GM21360 (cell line): Measurements from ENCODE around the gene DYRK1A.

Experiments
- ATAC-seq: cut with Tn5 transposase; IDR thresholded peaks from one replicate; pipeline ENCODE4 v1.9.1; 2021; ENCODE audit warnings: mild to moderate bottlenecking, moderate library complexity; ENCODE audit not compliant: unreplicated experiment

Gene DYRK1A

GRCh38 chr21:37443683-37444082, 77.1 kb downstream of the DYRK1A start:
- no peak for ATAC-seq

GRCh38 chr21:37445228-37445627, 78.7 kb downstream of the DYRK1A start:
- ATAC-seq, result no peak

GRCh38 chr21:37446552-37446951, 80.0 kb downstream of the DYRK1A start:
- no peak for ATAC-seq

GRCh38 chr21:37447288-37447936, 80.8 kb downstream of the DYRK1A start:
- ATAC-seq, result no peak

- no peak for ATAC-seq
These were observed 82.8 kb downstream of the DYRK1A start for GRCh38 chr21:37449302-37449937.

GRCh38 chr21:37450445-37450941, 83.9 kb downstream of the DYRK1A start:
- ATAC-seq, result no peak

GRCh38 chr21:37451446-37451845, 84.9 kb downstream of the DYRK1A start:
- ATAC-seq, result no peak

GRCh38 chr21:37452227-37452626, 85.7 kb downstream of the DYRK1A start:
- ATAC-seq, result no peak

- ATAC-seq, result no peak
These were observed 86.8 kb downstream of the DYRK1A start for GRCh38 chr21:37453350-37453749.

- no peak for ATAC-seq
These were observed 88.4 kb downstream of the DYRK1A start for GRCh38 chr21:37454869-37455503.

GRCh38 chr21:37455504-37455911, 88.9 kb downstream of the DYRK1A start:
- no peak for ATAC-seq

GRCh38 chr21:37458669-37459276, 92.2 kb downstream of the DYRK1A start:
- ATAC-seq, result no peak

- ATAC-seq, result no peak
These were observed 93.0 kb downstream of the DYRK1A start for GRCh38 chr21:37459575-37459974.

GRCh38 chr21:37460196-37460595, 93.6 kb downstream of the DYRK1A start:
- ATAC-seq, result no peak

GRCh38 chr21:37461479-37461878, 94.9 kb downstream of the DYRK1A start:
- ATAC-seq, result no peak

- ATAC-seq, result no peak
These were observed 95.7 kb downstream of the DYRK1A start for GRCh38 chr21:37462087-37462861.

- peak; percentile 45 for ATAC-seq
These were observed 96.7 kb downstream of the DYRK1A start for GRCh38 chr21:37463083-37463801.

- no peak for ATAC-seq
These were observed 100.5 kb downstream of the DYRK1A start for GRCh38 chr21:37467082-37467481.

- ATAC-seq, result no peak
These were observed 102.3 kb downstream of the DYRK1A start for GRCh38 chr21:37468909-37469308.

GRCh38 chr21:37469441-37469840, 102.9 kb downstream of the DYRK1A start:
- no peak for ATAC-seq
